OCI-LY7 (cell line): ENCODE measurements around the gene OGG1. TPM values are rescaled to one million over a fixed set of nuclear protein-coding genes. Genes with fewer than 3 reads are reported as not detected.

ENCODE experiments used
- BruUV-seq: library from RNA; stranded (reverse); fragments of 400-500 nt; replicated peaks from 2 replicates; lab custom pipeline; 2021; lab: Mats Ljungman, UMichigan
- CTCF ChIA-PET: fragments of 300-600 bp; sonication (Branson Sonifier 250); formaldehyde crosslinking; loops from one replicate; lab custom pipeline; 2022; ENCODE audit warnings: antibody characterized with exemption; ENCODE audit not compliant: unreplicated experiment; lab: Charles Lee
- POLR2A ChIA-PET: fragments of 300-600 bp; sonication (Branson Sonifier 250); formaldehyde crosslinking; loops from one replicate; lab custom pipeline; 2022; ENCODE audit warnings: antibody characterized with exemption; lab: Charles Lee
- DNase-seq: peaks from one replicate; pipeline ENCODE4 v3.0.0-alpha.2; 2015; ENCODE audit warnings: low spot score
- H2AFZ ChIP-seq: fragments of 200-600 bp; sonication (generic), shearing (Covaris generic); 2 replicates; pipeline ENCODE4 v1.6.1; 2014; ENCODE audit warnings: mild to moderate bottlenecking, antibody characterized with exemption, low read length, moderate library complexity
- H3K27ac ChIP-seq: fragments of 200-600 bp; sonication (generic); 2 replicates; pipeline ENCODE4 v1.5.1; 2014; ENCODE audit warnings: mixed run types, low read depth, mild to moderate bottlenecking, moderate library complexity, low read length, inconsistent platforms; ENCODE audit not compliant: poor library complexity, severe bottlenecking
- H3K36me3 ChIP-seq: fragments of 200-600 bp; sonication (generic); 2 replicates; pipeline ENCODE4 v1.6.1; 2014; ENCODE audit warnings: mild to moderate bottlenecking, antibody characterized with exemption, low read length, moderate library complexity, mixed read lengths; ENCODE audit not compliant: insufficient read depth
- H3K4me1 ChIP-seq: fragments of 200-600 bp; sonication (generic); 2 replicates; pipeline ENCODE4 v1.5.1; 2014; ENCODE audit warnings: mild to moderate bottlenecking, low read length; ENCODE audit not compliant: insufficient read depth, poor library complexity, severe bottlenecking
- H3K4me2 ChIP-seq: fragments of 200-600 bp; sonication (generic); 2 replicates; pipeline ENCODE4 v1.6.1; 2014; ENCODE audit warnings: mild to moderate bottlenecking, low read length
- H3K4me3 ChIP-seq: fragments of 200-600 bp; sonication (generic); 2 replicates; pipeline ENCODE4 v1.5.1; 2014; ENCODE audit warnings: mild to moderate bottlenecking, low read depth, low read length; ENCODE audit not compliant: poor library complexity, severe bottlenecking
- H3K79me2 ChIP-seq: fragments of 200-600 bp; sonication (generic); 2 replicates; pipeline ENCODE4 v1.6.1; 2016; ENCODE audit warnings: low read depth, mild to moderate bottlenecking, low read length, moderate library complexity, mixed read lengths; ENCODE audit not compliant: insufficient read depth
- H3K9me2 ChIP-seq: fragments of 200-600 bp; sonication (generic); 2 replicates; pipeline ENCODE4 v1.6.1; 2016; ENCODE audit warnings: mild to moderate bottlenecking, low read length, mixed read lengths; ENCODE audit not compliant: insufficient read depth
- H3K9me3 ChIP-seq: fragments of 200-600 bp; sonication (generic); 2 replicates; pipeline ENCODE4 v1.6.1; 2014; ENCODE audit warnings: mild to moderate bottlenecking, mixed run types, low read length, mixed read lengths
- H4K20me1 ChIP-seq: fragments of 200-600 bp; sonication (generic); 2 replicates; pipeline ENCODE4 v1.6.1; 2014; ENCODE audit warnings: mild to moderate bottlenecking, antibody characterized with exemption, low read length, moderate library complexity, mixed read lengths; ENCODE audit not compliant: insufficient read depth
- CTCF ChIP-seq: fragments of 200-600 bp; sonication (generic); conservative IDR thresholded peaks from 2 replicates; pipeline ENCODE4 v1.5.1; 2014; ENCODE audit warnings: mild to moderate bottlenecking, antibody characterized with exemption, low read length, moderate library complexity, mixed read lengths
- EZH2phosphoT487 ChIP-seq: fragments of 200-600 bp; sonication (generic); IDR thresholded peaks from 2 replicates; pipeline ENCODE4 v1.6.1; 2018; ENCODE audit warnings: low read depth, borderline replicate concordance, mild to moderate bottlenecking, mixed run types, antibody characterized with exemption, low read length, moderate library complexity, mixed read lengths
- intact Hi-C: fragments of 100-400 bp; cut with micrococcal nuclease; formaldehyde crosslinking; loops from one replicate; pipeline ENCODE4 v1.10.0; 2022; ENCODE audit not compliant: unreplicated experiment
- total RNA-seq, 2 experiments: library from RNA; depleted of rRNA in 1 of 2; stranded (reverse); fragments of >200 nt in 1 of 2; shearing (Covaris generic) in 1 of 2; gene quantifications; 2 replicates each; pipeline ENCODE4 v1.2.3, GENCODE V29; 2014 to 2022

OGG1 gene
- total RNA-seq, 2 experiments from 2014 or later = 119 to 121 TPM

- H3K27ac ChIP-seq = peak overlapping the region; percentile 84
- intact Hi-C loops = loop anchor here (1.0 kb wide), 1 partner anchor 28 kb away; no protein-coding TSS in a partner anchor
- BruUV-seq = TSS peak; percentile 75
- TF ChIP-seq CTCF = no peak
- no peak for TF ChIP-seq EZH2phosphoT487
- peak overlapping the region; percentile 57 for H3K4me2 ChIP-seq
- H3K4me1 ChIP-seq = peaks cover 52% of the 10 kb centered on the region
- H4K20me1 ChIP-seq = no peaks in the 10 kb centered on the region
- peak overlapping the region; percentile 33 for H2AFZ ChIP-seq
- peaks cover 35% of the 10 kb centered on the region for H3K36me3 ChIP-seq
- no peaks in the 10 kb centered on the region for H3K79me2 ChIP-seq
- peak; percentile 81 for DNase-seq
- ChIA-PET POLR2A (interaction anchor here (0.6 to 2.0 kb wide), 5 partner anchors 10 to 210 kb away, joined by 3 to 10 read pairs (median 7); partner anchors contain the start of genes ARPC4 and TADA3), CTCF (interaction anchor here (1.6 kb wide), 1 partner anchor 10 kb away, joined by 5 read pairs; no protein-coding TSS in a partner anchor)
- peak overlapping the region; percentile 33 for H3K4me3 ChIP-seq
- H3K9me2 ChIP-seq = no peaks in the 10 kb centered on the region
- no peaks in the 10 kb centered on the region for H3K9me3 ChIP-seq
These were observed 30.1 kb downstream of the OGG1 start for GRCh38 chr3:9779721-9780457.

- no peak for DNase-seq
- no peak for TF ChIP-seq EZH2phosphoT487
- no peak for TF ChIP-seq CTCF
- POLR2A ChIA-PET = interaction anchor here (1.0 to 2.1 kb wide), 6 partner anchors 9 to 16 kb away, joined by 3 to 10 read pairs (median 7); partner anchors contain the start of genes ARPC4 and TADA3
- no peaks in the 10 kb centered on the region for H3K9me3 ChIP-seq
- H3K4me1 ChIP-seq = peaks cover 52% of the 10 kb centered on the region
- no peaks in the 10 kb centered on the region for H3K79me2 ChIP-seq
- H4K20me1 ChIP-seq = no peaks in the 10 kb centered on the region
- no peaks in the 10 kb centered on the region for H3K9me2 ChIP-seq
- BruUV-seq = no TSS peak
- H3K4me3 ChIP-seq = peak overlapping the region; percentile 33
- CTCF ChIA-PET = interaction anchor here (1.6 kb wide), 1 partner anchor 10 kb away, joined by 5 read pairs; no protein-coding TSS in a partner anchor
- intact Hi-C loops = loop anchor here (1.0 kb wide), 1 partner anchor 28 kb away; no protein-coding TSS in a partner anchor
- H3K4me2 ChIP-seq = peak overlapping the region; percentile 57
- peak overlapping the region; percentile 33 for H2AFZ ChIP-seq
- H3K27ac ChIP-seq = peak overlapping the region; percentile 84
- H3K36me3 ChIP-seq = peaks cover 40% of the 10 kb centered on the region
These were observed 30.7 kb downstream of the OGG1 start for GRCh38 chr3:9780458-9780812.
